ENCODE results near the gene ADCY10. TPM values are rescaled to one million over a fixed set of nuclear protein-coding genes. Genes with fewer than 3 reads are reported as not detected.
"Not testable (repeated sequence)": the region's sequence is repeated elsewhere in the genome, so short reads cannot be mapped to it uniquely, and the experiment has no call there.

Gene ADCY10
- total and polyA plus RNA-seq, 9 of the 15 experiments (the other 6 are each of a cell fraction or from before 2014, with no cell fraction given) = 0.08 to 0.86 (median 0.22) TPM

- peak; percentile 34 to 55; a peak in 2 of 4 replicates for TF ChIP-seq KDM1A (IDR thresholded peaks at IDR 0.05)
- peak in 1 of 2 experiments; percentile 46; a peak in 2 of 4 replicates for TF ChIP-seq HDAC1 (IDR thresholded peaks at IDR 0.05)
- 0 out of 2 replicates have a peak, but pooled peaks have one; percentile 38 for TF ChIP-seq BCOR (IDR thresholded peaks at IDR 0.05)
- TF ChIP-seq NKRF (IDR thresholded peaks at IDR 0.05; ENCODE audit: borderline replicate concordance) = peak; percentile 32; the same call in 1 of the 2 replicates
- 0 out of 2 replicates have a peak, but pooled peaks have one; percentile 41 for TF ChIP-seq CEBPB (tag; IDR thresholded peaks at IDR 0.05)
- TF ChIP-seq SMARCA5 (IDR thresholded peaks at IDR 0.05) = peak; percentile 26; the same call in 1 of the 2 replicates
- peak; percentile 55; the same call in 1 of the 2 replicates for TF ChIP-seq KLF13 (tag; IDR thresholded peaks at IDR 0.05; ENCODE audit: borderline replicate concordance, low read depth)
- TF ChIP-seq ARID1B (IDR thresholded peaks at IDR 0.05) = peak; percentile 4; the same call in 1 of the 2 replicates
- TF ChIP-seq SMAD4 (CRISPR knock-in tag; conservative IDR thresholded peaks at IDR 0.05) = peak; percentile 45; the same call in 1 of the 2 replicates
- 0 out of 2 replicates have a peak, but pooled peaks have one; percentile 39 for TF ChIP-seq SMARCE1 (IDR thresholded peaks at IDR 0.05)
- 0 out of 2 replicates have a peak, but pooled peaks have one; percentile 50 for TF ChIP-seq NBN (IDR thresholded peaks at IDR 0.05; ENCODE audit: low read depth)
- TF ChIP-seq, protein P1, sequence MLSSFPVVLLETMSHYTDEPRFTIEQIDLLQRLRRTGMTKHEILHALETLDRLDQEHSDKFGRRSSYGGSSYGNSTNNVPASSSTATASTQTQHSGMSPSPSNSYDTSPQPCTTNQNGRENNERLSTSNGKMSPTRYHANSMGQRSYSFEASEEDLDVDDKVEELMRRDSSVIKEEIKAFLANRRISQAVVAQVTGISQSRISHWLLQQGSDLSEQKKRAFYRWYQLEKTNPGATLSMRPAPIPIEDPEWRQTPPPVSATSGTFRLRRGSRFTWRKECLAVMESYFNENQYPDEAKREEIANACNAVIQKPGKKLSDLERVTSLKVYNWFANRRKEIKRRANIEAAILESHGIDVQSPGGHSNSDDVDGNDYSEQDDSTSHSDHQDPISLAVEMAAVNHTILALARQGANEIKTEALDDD (IDR thresholded peaks at IDR 0.05) = peak; percentile 54; the same call in 1 of the 2 replicates
- TF ChIP-seq HDGF (IDR thresholded peaks at IDR 0.05) = peak; percentile 43; the same call in 1 of the 2 replicates
- TF ChIP-seq, protein P2, sequence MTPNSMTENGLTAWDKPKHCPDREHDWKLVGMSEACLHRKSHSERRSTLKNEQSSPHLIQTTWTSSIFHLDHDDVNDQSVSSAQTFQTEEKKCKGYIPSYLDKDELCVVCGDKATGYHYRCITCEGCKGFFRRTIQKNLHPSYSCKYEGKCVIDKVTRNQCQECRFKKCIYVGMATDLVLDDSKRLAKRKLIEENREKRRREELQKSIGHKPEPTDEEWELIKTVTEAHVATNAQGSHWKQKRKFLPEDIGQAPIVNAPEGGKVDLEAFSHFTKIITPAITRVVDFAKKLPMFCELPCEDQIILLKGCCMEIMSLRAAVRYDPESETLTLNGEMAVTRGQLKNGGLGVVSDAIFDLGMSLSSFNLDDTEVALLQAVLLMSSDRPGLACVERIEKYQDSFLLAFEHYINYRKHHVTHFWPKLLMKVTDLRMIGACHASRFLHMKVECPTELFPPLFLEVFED (CRISPR knock-in tag; conservative IDR thresholded peaks at IDR 0.05) = 0 out of 2 replicates have a peak, but pooled peaks have one; percentile 35
- H4K20me1 ChIP-seq (replicated peaks; ENCODE audit: control insufficient read depth, insufficient read depth, low read length); H3K9me3 ChIP-seq (replicated peaks; ENCODE audit: control insufficient read depth, insufficient read depth, low read depth, low read length); H3K36me3 ChIP-seq (ENCODE audit: control insufficient read depth, insufficient read depth, low read length); BruUV-seq (replicated peaks); FAIRE-seq; H3K9me1 ChIP-seq (ENCODE audit: control insufficient read depth, insufficient read depth, low read length); H3K27me3 ChIP-seq (ENCODE audit: control insufficient read depth in 2 of 2, insufficient read depth in 2 of 2, low read length in 2 of 2); in situ Hi-C loops (cut with MboI); CTCF ChIA-PET (ENCODE audit: low intra/inter-chr PET ratio); intact Hi-C loops (cut with micrococcal nuclease): not testable (repeated sequence)
- Histone ChIP-seq H2AFZ (ENCODE audit: low read depth, low read length) (peak overlapping the region; percentile 40), H3K4me1 (replicated peaks in 1 of 2; ENCODE audit: control insufficient read depth in 2 of 2, insufficient read depth in 2 of 2, low read length in 2 of 2) (peaks cover 24 to 41% of the 10 kb centered on the region in 2 experiments), H3K4me3 (peak overlapping the region; percentile 1; the same call in 1 of the 2 replicates), H3K27ac (ENCODE audit: extremely low read depth, low read depth, low read length) (peak overlapping the region; percentile 69; the same call in 2 of the 3 replicates), H3K79me2 (ENCODE audit: control insufficient read depth, insufficient read depth, low read length) (peaks cover 95% of the 10 kb centered on the region), H3K4me2 (ENCODE audit: insufficient read depth, low read length) (peak overlapping the region; percentile 58), H3K9ac (ENCODE audit: insufficient read depth in 1 of 2, low read depth in 2 of 2, low read length in 2 of 2) (peak overlapping the region; percentile 58 to 72; a peak in 3 of 4 replicates)
- DNase-seq (ENCODE audit: extremely low read depth in 1 of 4, low spot score in 3 of 4) (peak in 1 of 4 experiments; percentile 74), ATAC-seq (peak; percentile 24)
- POLR2A ChIA-PET = interaction anchor here (2.7 kb wide), 1 partner anchor 8 kb away, joined by 24 read pairs; the partner anchor contains the start of genes DCAF6 and MPC2
- WGBS (ENCODE audit: insufficient coverage, low coverage, missing lambda C conversion rate) = 4% methylated on average over 9 of the region's 9 CpGs
Observed at GRCh38 chr1:167928919-167929318, 15.0 kb upstream of the ADCY10 start.
